ENCODE measurements around the gene ADNP.

Gene ADNP

GRCh38 chr20:50866036-50866685 lies 65.1 kb downstream of the ADNP start:
- H3K4me3 ChIP-seq (ENCODE audit: low read depth in 1 of 2, low read length in 2 of 2): no peak overlapping the region
- H3K4me1 ChIP-seq (ENCODE audit: control insufficient read depth in 1 of 2, insufficient read depth in 2 of 2, low read length in 2 of 2): peaks cover 0 to 4% of the 10 kb centered on the region in 2 donors
- H3K9me3 ChIP-seq (ENCODE audit: control insufficient read depth in 1 of 2, low read length in 2 of 2): no peaks in the 10 kb centered on the region
- no peak overlapping the region for H3K9ac ChIP-seq (ENCODE audit: low read depth in 1 of 2, low read length in 2 of 2)
- H3K27ac ChIP-seq (ENCODE audit: low read depth, low read length): no peak overlapping the region
- H3K36me3 ChIP-seq (ENCODE audit: control insufficient read depth in 1 of 2, insufficient read depth in 2 of 2, low read length in 2 of 2): no peaks in the 10 kb centered on the region
- no peaks in the 10 kb centered on the region for H3K27me3 ChIP-seq (ENCODE audit: control insufficient read depth in 1 of 2, insufficient read depth in 2 of 2, low read length in 2 of 2)

GRCh38 chr20:50865591-50865990 lies 65.6 kb downstream of the ADNP start:
- H3K27me3 ChIP-seq (ENCODE audit: control insufficient read depth in 1 of 2, insufficient read depth in 2 of 2, low read length in 2 of 2): no peaks in the 10 kb centered on the region
- no peak overlapping the region for H3K27ac ChIP-seq (ENCODE audit: low read depth, low read length)
- no peaks in the 10 kb centered on the region for H3K36me3 ChIP-seq (ENCODE audit: control insufficient read depth in 1 of 2, insufficient read depth in 2 of 2, low read length in 2 of 2)
- H3K4me1 ChIP-seq (ENCODE audit: control insufficient read depth in 1 of 2, insufficient read depth in 2 of 2, low read length in 2 of 2): peaks cover 0 to 4% of the 10 kb centered on the region in 2 donors
- H3K9me3 ChIP-seq (ENCODE audit: control insufficient read depth in 1 of 2, low read length in 2 of 2): no peaks in the 10 kb centered on the region
- no peak overlapping the region for H3K9ac ChIP-seq (ENCODE audit: low read depth in 1 of 2, low read length in 2 of 2)
- no peak overlapping the region for H3K4me3 ChIP-seq (ENCODE audit: low read depth in 1 of 2, low read length in 2 of 2)

GRCh38 chr20:50865114-50865513 lies 66.1 kb downstream of the ADNP start:
- Histone ChIP-seq H3K4me1 (ENCODE audit: control insufficient read depth in 1 of 2, insufficient read depth in 2 of 2, low read length in 2 of 2) (peaks cover 0 to 4% of the 10 kb centered on the region in 2 donors), H3K9me3 (ENCODE audit: control insufficient read depth in 1 of 2, low read length in 2 of 2) (no peaks in the 10 kb centered on the region), H3K27me3 (ENCODE audit: control insufficient read depth in 1 of 2, insufficient read depth in 2 of 2, low read length in 2 of 2) (no peaks in the 10 kb centered on the region), H3K27ac (ENCODE audit: low read depth, low read length) (no peak overlapping the region), H3K4me3 (ENCODE audit: low read depth in 1 of 2, low read length in 2 of 2) (no peak overlapping the region), H3K9ac (ENCODE audit: low read depth in 1 of 2, low read length in 2 of 2) (no peak overlapping the region), H3K36me3 (ENCODE audit: control insufficient read depth in 1 of 2, insufficient read depth in 2 of 2, low read length in 2 of 2) (no peaks in the 10 kb centered on the region)

- Histone ChIP-seq H3K4me3 (ENCODE audit: low read depth in 1 of 2, low read length in 2 of 2) (no peak overlapping the region), H3K27me3 (ENCODE audit: control insufficient read depth in 1 of 2, insufficient read depth in 2 of 2, low read length in 2 of 2) (no peaks in the 10 kb centered on the region), H3K4me1 (ENCODE audit: control insufficient read depth in 1 of 2, insufficient read depth in 2 of 2, low read length in 2 of 2) (no peaks in the 10 kb centered on the region), H3K9me3 (ENCODE audit: control insufficient read depth in 1 of 2, low read length in 2 of 2) (no peaks in the 10 kb centered on the region), H3K9ac (ENCODE audit: low read depth in 1 of 2, low read length in 2 of 2) (no peak overlapping the region), H3K36me3 (ENCODE audit: control insufficient read depth in 1 of 2, insufficient read depth in 2 of 2, low read length in 2 of 2) (no peaks in the 10 kb centered on the region), H3K27ac (ENCODE audit: low read depth, low read length) (no peak overlapping the region)
Observed at GRCh38 chr20:50862546-50862945, 68.7 kb downstream of the ADNP start.

- H3K27ac ChIP-seq (ENCODE audit: low read depth, low read length): no peak overlapping the region
Observed at GRCh38 chr20:50861012-50861411, 70.2 kb downstream of the ADNP start.

GRCh38 chr20:50859161-50859560 lies 72.1 kb downstream of the ADNP start:
- no peaks in the 10 kb centered on the region for H3K27me3 ChIP-seq (ENCODE audit: control insufficient read depth in 1 of 2, insufficient read depth in 2 of 2, low read length in 2 of 2)
- H3K4me1 ChIP-seq (ENCODE audit: control insufficient read depth in 1 of 2, insufficient read depth in 2 of 2, low read length in 2 of 2): peaks cover 16 to 21% of the 10 kb centered on the region in 2 donors
- no peaks in the 10 kb centered on the region for H3K36me3 ChIP-seq (ENCODE audit: control insufficient read depth in 1 of 2, insufficient read depth in 2 of 2, low read length in 2 of 2)
- H3K9me3 ChIP-seq (ENCODE audit: control insufficient read depth in 1 of 2, low read length in 2 of 2): no peaks in the 10 kb centered on the region
- no peak overlapping the region for H3K4me3 ChIP-seq (ENCODE audit: low read depth in 1 of 2, low read length in 2 of 2)
- H3K27ac ChIP-seq (ENCODE audit: low read depth, low read length): no peak overlapping the region
- no peak overlapping the region for H3K9ac ChIP-seq (ENCODE audit: low read depth in 1 of 2, low read length in 2 of 2)

More at GRCh38 chr20:50861012-50861411, 70.2 kb downstream of the ADNP start:
- Histone ChIP-seq H3K9ac (ENCODE audit: low read depth in 1 of 2, low read length in 2 of 2) (no peak overlapping the region), H3K4me3 (ENCODE audit: low read depth in 1 of 2, low read length in 2 of 2) (no peak overlapping the region), H3K4me1 (ENCODE audit: control insufficient read depth in 1 of 2, insufficient read depth in 2 of 2, low read length in 2 of 2) (peaks cover 7 to 9% of the 10 kb centered on the region in 2 donors), H3K27me3 (ENCODE audit: control insufficient read depth in 1 of 2, insufficient read depth in 2 of 2, low read length in 2 of 2) (no peaks in the 10 kb centered on the region), H3K36me3 (ENCODE audit: control insufficient read depth in 1 of 2, insufficient read depth in 2 of 2, low read length in 2 of 2) (no peaks in the 10 kb centered on the region), H3K9me3 (ENCODE audit: control insufficient read depth in 1 of 2, low read length in 2 of 2) (no peaks in the 10 kb centered on the region)

GRCh38 chr20:50858525-50858924 lies 72.7 kb downstream of the ADNP start:
- Histone ChIP-seq H3K4me1 (ENCODE audit: control insufficient read depth in 1 of 2, insufficient read depth in 2 of 2, low read length in 2 of 2) (peaks cover 16 to 21% of the 10 kb centered on the region in 2 donors), H3K27me3 (ENCODE audit: control insufficient read depth in 1 of 2, insufficient read depth in 2 of 2, low read length in 2 of 2) (no peaks in the 10 kb centered on the region), H3K36me3 (ENCODE audit: control insufficient read depth in 1 of 2, insufficient read depth in 2 of 2, low read length in 2 of 2) (no peaks in the 10 kb centered on the region), H3K27ac (ENCODE audit: low read depth, low read length) (no peak overlapping the region), H3K9me3 (ENCODE audit: control insufficient read depth in 1 of 2, low read length in 2 of 2) (no peaks in the 10 kb centered on the region), H3K4me3 (ENCODE audit: low read depth in 1 of 2, low read length in 2 of 2) (no peak overlapping the region), H3K9ac (ENCODE audit: low read depth in 1 of 2, low read length in 2 of 2) (no peak overlapping the region)

GRCh38 chr20:50857348-50857747 lies 73.9 kb downstream of the ADNP start:
- Histone ChIP-seq H3K27ac (ENCODE audit: low read depth, low read length) (no peak overlapping the region), H3K9me3 (ENCODE audit: control insufficient read depth in 1 of 2, low read length in 2 of 2) (no peaks in the 10 kb centered on the region), H3K27me3 (ENCODE audit: control insufficient read depth in 1 of 2, insufficient read depth in 2 of 2, low read length in 2 of 2) (no peaks in the 10 kb centered on the region), H3K36me3 (ENCODE audit: control insufficient read depth in 1 of 2, insufficient read depth in 2 of 2, low read length in 2 of 2) (no peaks in the 10 kb centered on the region), H3K4me1 (ENCODE audit: control insufficient read depth in 1 of 2, insufficient read depth in 2 of 2, low read length in 2 of 2) (peaks cover 16 to 21% of the 10 kb centered on the region in 2 donors), H3K9ac (ENCODE audit: low read depth in 1 of 2, low read length in 2 of 2) (no peak overlapping the region), H3K4me3 (ENCODE audit: low read depth in 1 of 2, low read length in 2 of 2) (no peak overlapping the region)

- Histone ChIP-seq H3K4me3 (ENCODE audit: low read depth in 1 of 2, low read length in 2 of 2) (no peak overlapping the region), H3K36me3 (ENCODE audit: control insufficient read depth in 1 of 2, insufficient read depth in 2 of 2, low read length in 2 of 2) (no peaks in the 10 kb centered on the region), H3K27ac (ENCODE audit: low read depth, low read length) (no peak overlapping the region), H3K9me3 (ENCODE audit: control insufficient read depth in 1 of 2, low read length in 2 of 2) (no peaks in the 10 kb centered on the region), H3K27me3 (ENCODE audit: control insufficient read depth in 1 of 2, insufficient read depth in 2 of 2, low read length in 2 of 2) (no peaks in the 10 kb centered on the region), H3K9ac (ENCODE audit: low read depth in 1 of 2, low read length in 2 of 2) (no peak overlapping the region), H3K4me1 (ENCODE audit: control insufficient read depth in 1 of 2, insufficient read depth in 2 of 2, low read length in 2 of 2) (peaks cover 16 to 21% of the 10 kb centered on the region in 2 donors)
Observed at GRCh38 chr20:50856475-50857041, 74.7 kb downstream of the ADNP start.

GRCh38 chr20:50855498-50856474 lies 75.5 kb downstream of the ADNP start:
- Histone ChIP-seq H3K9ac (ENCODE audit: low read depth in 1 of 2, low read length in 2 of 2) (peak overlapping the region; percentile 8 to 19), H3K4me1 (ENCODE audit: control insufficient read depth in 1 of 2, insufficient read depth in 2 of 2, low read length in 2 of 2) (peaks cover 16 to 21% of the 10 kb centered on the region in 2 donors), H3K27ac (ENCODE audit: low read depth, low read length) (no peak overlapping the region), H3K36me3 (ENCODE audit: control insufficient read depth in 1 of 2, insufficient read depth in 2 of 2, low read length in 2 of 2) (no peaks in the 10 kb centered on the region), H3K9me3 (ENCODE audit: control insufficient read depth in 1 of 2, low read length in 2 of 2) (no peaks in the 10 kb centered on the region), H3K4me3 (ENCODE audit: low read depth in 1 of 2, low read length in 2 of 2) (no peak overlapping the region), H3K27me3 (ENCODE audit: control insufficient read depth in 1 of 2, insufficient read depth in 2 of 2, low read length in 2 of 2) (no peaks in the 10 kb centered on the region)

Measured in duodenal mucosa (tissue), 2 donors.